Fibroblast of skin of left biceps (primary cell): ENCODE results near the gene SMIM35.

Experiments used
- DNase-seq, 2 experiments: peaks; one replicate each; pipeline ENCODE4 v3.0.0-alpha.2; 2013; ENCODE audit warnings: low read depth in 2 of 2

The SMIM35 gene

DNA sequence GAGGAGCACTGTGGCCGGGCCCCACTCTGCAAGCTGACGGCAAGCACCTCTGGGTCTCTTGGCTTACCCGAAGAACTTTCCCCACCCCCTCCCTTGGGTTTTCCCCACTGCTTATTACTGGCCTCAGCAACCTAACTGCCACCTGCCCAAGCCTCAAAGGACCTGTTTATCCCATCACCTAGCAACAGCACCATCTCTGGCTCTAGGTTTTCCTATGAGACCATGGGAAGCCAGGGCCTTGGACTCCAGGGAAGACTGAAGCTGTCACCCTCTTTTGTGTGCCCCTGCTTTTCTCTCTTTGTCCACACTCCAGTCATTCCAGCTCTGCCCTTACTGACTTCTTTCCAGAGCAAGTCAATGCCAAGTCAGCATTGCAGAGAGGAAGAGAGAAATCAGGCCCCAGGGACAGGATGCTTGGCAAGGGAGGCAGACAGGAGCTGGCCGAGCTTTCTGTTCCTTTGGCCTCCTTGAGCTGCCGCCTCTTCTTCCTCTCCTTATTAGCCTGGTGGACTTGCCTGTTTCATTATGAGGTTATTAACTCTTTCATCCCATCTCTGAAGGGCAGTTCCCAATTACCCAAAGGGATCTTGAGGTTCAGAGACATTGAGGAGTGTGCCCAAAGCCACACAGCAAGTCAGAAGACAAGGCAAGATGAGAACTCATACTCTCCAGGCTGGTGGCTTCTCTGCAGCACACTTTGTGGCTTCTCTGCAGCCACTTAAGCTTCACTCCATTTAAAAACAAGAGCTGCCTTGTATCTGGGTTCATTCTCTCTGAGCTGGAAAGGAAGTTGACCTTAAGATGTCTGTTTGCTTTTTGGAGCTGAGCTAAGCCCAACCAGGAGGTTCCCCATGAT lies at the start of gene SMIM35:
Gene SMIM35, minus strand, starts transcription at position 51 of the 856 bp plus-strand sequence. CDS start 206 bp downstream, outside the sequence.
- no peak for DNase-seq

DNA sequence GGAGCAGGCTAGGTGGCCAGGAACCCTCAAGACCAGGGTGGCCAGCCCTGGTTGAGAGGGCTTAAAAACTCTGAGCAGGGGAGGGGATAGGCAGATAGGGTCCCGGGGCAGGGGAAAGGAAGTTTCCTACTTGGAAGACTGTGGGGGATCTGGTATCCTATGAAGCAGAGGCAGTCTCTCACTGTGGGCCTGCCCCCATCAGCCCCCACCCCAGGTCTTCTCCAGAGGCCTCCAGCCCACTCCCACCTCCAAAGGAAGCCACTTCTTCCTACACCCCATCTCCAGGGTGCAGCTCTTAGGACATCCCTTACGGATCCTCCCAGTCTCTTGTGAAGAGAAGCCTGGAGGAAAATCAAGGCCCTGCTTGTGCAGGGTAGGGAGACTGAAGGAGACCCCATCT lies 49.6 kb upstream of the SMIM35 start:
- DNase-seq = no peak

DNA sequence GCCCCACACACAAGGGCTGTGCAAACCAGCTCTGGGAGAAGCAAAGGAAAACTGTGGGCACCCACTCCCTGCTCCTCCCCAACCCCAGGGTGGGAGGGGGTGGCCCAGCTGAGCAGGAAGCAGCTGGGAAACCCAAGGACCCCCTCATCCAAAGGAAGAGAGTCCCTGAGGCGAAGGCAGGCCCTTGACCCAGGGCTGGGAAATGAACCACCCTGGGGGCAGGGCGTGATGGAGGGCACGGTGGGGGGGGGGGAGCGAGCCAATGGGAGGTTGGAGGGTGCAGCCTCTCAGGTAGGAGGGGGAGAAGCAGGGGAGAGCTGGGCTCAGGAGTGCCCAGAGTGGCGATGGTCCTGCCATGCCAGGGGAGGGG lies 49.0 kb upstream of the SMIM35 start:
- no peak for DNase-seq

DNA sequence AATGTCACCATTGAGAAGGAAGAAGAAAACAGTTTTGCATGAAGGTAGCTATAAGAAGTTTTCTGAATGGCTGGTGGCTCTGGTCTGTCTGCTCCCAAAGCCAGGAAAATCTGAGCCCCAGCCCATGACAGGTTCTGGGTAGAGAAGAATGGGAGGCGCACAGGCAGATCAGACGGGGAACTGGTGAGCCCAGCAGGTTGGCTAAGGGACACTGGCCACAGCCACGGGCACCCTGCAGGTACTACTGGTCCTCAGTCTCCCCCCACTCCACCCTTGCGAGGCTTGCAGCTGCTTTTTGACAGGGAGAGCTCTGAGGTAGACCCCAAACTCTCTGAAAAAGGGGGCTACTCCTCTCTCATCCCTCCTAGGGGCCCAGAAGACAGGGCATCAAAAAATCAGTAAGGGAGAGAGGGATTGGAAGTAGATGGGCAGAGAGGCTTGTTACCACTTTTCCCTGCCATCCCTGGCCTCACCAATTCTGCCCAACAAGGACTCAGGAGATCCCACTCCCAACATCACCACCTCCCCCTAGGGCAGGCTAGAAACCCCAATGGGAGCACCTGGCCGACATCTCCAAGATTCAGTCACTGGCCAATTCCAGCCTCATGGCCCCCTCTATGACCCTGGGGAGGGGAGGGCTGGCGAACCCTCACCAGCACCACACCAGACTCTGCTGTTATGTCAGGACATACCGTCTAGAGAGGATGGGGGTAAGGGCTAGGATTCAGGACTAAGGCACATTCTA lies 48.5 kb upstream of the SMIM35 start:
- DNase-seq = no peak

DNA sequence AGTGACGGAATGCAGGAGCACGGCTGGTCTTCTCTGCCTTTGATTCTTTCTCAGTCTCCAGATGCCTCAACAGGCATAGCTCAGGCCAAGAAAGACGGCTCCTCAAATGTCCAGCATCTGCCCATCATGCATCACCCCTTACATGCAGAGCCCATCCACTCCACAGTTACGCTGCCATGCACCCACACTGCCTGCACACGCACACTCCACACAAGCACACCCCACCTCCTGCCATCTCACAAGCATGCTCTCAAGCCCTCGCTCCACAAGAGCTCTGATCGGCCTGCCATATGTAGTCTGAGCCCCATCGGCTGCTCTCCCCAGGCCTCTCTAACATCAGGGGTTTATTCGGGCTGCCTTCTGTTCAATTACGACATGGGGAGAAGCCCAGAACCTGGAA lies 47.1 kb upstream of the SMIM35 start:
- DNase-seq = no peak

DNA sequence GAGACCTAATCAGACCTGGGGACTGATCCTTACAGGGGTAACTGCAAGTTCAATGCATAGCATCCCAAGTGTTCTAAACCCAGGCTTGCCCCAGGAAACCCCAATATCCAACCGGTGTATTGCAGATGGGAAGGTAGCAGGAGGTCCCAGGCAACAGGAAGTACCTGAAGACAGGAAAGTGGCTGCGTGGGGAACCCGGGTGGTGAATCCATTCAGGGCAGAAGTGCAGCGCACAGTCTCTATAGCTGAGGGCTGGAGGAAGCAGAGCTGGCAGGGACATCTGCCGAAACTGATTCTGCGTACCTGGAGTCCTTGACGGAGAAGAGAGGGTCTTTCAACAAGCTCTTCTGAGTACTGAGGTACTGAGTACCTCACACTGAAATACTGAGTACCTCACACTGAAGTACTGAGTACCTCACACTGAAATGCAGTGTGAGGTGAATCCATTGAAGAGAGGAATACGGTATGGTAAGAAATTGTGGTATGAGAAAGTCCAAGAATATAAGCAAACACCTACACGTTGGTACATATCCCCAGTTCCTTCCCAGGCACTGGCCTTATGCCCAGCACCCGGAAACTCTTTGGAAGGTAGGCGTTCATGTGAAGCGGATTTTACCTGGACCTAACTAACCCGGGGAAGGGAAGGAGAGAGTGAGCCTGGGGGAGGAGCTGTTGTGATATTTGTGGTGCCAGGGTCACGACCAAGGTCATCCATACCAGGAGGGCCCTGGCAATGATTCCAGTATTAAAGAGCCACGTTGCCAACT lies 45.8 kb upstream of the SMIM35 start:
- no peak for DNase-seq

DNA sequence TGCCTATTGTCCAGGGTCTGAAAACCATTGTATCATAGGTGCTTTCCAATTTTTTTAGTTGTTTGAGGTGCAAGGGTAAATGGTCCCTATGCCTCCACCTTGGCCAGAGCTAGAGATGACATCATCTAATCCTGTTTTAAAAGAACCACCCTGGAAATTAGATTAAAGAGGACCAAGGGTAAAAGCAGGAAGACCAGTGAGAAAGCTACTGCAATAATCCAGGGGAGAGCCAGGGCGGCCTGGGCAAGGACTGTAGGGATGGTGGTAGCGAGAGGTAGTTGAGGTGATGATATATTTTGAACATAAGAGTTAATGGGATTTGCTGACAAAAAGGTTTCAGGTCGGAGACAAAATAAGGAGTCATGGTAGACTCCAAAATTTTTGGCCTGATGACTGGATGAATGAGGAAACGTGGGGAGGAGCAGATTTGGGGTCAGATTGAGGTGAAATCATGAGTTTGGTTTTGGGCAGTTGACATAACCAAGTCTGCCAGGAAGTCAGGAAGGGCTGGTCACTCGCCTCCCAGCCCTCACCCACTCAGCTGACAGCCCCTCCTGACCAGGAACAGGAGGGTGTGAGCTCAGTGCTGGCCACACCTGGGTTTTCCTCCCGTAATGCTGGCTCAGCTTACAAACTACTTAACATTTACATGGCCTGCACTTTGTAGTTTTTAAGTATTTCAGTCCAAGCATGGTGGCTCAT lies 42.9 kb upstream of the SMIM35 start:
- no peak for DNase-seq

DNA sequence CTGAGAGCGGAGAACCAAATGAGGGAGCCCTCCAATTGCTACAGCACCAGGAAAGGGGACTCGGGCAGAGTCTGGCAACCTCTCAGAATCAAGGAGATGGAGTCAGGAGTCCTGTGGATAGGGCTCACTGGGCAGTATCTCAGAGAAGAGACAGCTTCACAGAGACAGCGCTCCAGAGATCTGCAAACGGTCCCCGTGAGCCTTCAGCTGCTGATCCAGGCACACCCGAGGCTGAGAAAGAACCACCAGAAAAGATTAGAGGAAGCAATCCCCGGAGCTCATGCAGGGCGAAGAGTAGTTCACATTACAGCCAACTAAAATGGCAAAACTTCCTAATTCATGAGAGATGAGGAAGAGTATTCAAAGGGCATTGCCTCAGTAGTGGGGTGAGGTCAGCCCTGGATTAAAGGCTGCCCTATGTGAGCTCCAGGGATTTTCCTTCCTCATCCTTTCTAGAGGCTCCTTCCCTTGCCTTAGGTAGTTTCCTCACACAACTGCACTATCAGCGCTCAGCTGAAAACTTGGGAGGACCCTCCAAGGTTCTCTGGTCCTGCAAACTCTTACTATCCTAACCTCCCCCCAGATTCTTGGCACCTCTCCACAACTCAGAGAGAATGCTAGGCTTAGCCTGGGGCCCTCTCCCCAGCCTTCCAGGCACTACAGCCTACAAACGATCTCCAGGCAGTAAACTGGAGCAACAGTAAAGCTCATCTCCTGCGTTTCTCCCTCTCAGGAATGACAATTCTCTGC lies 42.1 kb upstream of the SMIM35 start:
- DNase-seq = no peak

DNA sequence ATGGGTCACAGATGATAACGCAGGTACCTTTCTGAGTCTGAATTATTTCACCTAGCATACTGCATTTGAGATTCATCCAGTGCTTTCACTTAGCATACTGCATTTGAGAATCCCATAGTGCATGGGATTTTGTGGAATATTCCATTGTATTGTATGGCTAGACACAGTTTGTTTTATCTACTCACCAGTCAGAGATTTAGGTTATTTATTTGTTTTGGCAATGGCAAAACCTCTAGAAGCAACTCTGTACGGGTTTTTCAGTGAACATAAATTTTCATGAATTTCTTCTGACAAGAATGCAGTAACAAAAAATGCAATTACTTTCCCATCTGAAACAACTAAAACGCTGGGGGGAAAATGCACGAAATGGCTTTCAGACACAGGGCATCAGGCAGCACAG lies 41.5 kb upstream of the SMIM35 start:
- no peak for DNase-seq

DNA sequence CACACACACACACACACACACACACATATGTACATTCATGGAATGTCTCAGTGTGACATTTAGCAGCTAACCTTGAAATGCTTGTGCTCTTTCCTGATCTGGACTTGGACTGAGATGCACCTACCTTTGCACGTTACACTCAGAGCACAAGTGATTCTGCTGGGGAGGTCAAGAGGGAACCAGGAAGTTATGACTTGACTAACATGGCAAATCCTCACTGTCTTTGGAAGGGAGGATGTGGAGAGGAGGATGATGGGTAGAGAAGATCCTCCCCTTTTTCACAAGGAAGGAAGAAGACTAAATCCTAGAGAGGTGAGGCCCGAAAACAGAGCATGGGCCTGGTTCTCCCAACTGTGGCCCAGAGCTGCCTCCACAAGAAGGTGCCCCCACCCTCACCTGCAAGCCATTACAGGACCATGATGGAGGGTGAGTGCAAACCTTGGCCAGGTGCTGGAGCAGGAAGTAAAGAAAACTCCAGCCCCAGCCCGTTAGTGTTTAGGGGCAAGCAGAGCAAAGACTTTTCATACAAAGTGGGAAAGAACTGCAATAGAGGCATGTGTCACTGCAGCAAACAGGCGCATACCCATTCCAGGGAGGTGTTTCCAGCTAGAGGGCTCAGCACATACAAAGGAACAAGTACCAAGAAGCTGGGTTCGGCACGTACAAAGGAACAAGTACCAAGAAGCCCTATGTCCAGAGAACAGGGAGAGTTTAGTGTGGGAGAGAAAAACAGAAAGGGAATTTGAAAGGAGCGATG lies 39.5 kb upstream of the SMIM35 start:
- DNase-seq = no peak

DNA sequence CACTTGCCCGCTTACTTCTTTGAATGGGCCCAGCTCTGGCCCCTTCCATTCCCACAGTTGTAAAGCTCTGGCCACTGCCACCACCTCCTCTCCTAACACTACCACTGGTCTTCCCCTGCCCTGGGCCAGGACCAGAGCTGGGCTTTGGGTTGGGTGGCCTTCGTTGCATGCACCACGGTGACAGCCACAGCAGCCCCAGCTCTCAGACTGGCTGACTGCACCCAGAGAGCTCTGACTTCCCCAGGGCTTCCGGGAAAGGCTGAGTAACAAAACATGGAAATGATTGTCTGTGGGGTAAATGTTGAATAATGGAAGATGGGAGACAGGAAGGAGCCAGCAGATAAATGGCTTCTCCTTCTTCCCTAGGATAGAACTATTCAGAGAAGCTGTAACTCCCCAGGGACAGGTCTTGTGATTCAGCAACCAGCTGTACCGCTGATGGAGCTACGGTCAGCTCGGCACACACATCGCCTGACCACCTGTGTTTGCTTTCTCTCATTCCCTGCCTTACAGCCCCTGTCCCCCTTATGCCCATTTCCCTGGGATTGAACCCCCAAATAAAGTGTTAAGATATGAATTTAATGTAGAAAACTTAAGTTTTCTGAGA lies 38.3 kb upstream of the SMIM35 start:
- DNase-seq = no peak

DNA sequence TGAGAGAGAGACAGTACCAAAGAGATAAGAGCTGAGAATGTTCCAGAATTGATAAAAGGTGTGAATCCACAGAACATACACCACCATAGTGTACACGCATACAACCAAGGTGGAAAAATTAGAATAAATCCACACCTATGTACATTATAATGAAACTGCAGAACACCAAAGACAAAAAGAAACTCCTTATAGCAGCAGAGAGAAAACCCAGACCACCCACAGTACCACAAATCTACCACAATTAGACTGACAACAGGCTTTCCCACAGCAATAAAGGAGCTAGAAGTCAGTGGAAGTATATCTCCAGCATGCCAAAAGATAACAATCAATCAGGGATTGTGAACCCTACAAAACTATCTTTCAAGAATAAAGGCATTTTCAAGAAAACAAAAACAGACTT lies 34.0 kb upstream of the SMIM35 start:
- DNase-seq = no peak

DNA sequence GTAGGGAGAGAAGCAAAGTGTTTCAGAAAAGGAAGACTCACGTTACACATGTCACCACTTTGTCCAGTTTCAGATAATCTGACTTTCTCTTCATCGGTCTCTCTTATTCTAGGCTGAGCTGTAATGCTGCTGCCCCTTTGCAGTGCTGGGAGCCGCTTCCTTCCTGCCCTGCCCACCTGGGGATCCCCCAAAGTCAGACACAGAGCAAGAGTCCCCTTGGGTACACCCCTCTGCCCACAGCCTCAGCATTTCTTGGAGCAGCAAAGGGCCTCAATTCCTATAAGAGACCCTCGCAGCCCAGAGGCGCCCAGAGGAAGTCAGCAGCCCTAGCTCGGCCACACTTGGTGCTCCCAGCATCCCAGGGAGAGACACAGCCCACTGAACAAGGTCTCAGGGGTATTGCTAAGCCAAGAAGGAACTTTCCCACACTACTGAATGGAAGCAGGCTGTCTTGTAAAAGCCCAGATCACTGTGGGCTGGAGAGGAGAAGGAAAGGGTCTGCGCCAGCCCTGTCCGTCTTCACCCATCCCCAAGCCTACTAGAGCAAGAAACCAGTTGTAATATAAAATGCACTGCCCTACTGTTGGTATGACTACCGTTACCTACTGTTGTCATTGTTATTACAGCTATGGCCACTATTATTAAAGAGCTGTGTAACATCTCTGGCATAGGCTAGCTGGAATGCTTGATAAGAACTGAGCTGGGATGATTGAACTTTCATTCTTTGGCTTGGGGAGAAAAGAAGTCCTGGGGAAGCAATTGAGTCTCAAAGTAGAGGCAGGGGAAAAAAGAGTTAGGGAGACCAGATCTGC lies 31.2 kb upstream of the SMIM35 start:
- DNase-seq = no peak

DNA sequence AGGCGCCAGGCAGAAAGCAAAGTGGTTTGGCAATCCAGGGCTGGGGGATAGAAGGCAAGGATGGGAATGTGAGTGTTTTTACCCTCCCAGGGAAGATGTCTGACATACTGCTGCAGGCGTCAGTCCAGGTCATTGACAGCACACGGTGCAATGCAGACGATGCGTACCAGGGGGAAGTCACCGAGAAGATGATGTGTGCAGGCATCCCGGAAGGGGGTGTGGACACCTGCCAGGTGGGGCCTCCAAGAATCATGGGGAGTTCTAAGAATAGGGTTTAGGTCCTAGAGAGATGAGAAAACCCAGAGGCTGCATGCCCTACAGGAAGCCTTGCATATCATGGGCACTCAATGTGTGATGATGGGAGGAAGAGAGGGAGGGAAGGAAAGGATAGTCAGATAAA lies 28.3 kb upstream of the SMIM35 start:
- no peak for DNase-seq

DNA sequence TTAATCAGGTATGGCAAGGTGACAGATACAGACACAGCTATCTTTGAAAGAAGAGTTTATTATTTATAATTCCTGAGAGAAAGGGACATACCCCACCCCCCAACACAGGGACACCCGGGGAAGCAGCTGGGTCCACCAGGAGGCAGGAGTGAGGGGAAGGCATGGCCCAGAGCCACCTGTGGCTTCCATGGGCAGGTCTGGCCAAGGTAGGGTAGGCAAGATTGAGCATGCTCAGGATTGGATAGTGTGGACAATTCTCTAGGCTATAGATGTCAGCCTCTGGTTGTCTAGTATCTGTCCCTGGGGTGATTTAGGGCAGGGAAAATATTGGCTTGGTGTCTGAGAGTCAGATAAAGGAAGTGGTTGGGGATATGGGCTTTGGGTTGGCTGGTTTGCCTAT lies 27.5 kb upstream of the SMIM35 start:
- DNase-seq = no peak

DNA sequence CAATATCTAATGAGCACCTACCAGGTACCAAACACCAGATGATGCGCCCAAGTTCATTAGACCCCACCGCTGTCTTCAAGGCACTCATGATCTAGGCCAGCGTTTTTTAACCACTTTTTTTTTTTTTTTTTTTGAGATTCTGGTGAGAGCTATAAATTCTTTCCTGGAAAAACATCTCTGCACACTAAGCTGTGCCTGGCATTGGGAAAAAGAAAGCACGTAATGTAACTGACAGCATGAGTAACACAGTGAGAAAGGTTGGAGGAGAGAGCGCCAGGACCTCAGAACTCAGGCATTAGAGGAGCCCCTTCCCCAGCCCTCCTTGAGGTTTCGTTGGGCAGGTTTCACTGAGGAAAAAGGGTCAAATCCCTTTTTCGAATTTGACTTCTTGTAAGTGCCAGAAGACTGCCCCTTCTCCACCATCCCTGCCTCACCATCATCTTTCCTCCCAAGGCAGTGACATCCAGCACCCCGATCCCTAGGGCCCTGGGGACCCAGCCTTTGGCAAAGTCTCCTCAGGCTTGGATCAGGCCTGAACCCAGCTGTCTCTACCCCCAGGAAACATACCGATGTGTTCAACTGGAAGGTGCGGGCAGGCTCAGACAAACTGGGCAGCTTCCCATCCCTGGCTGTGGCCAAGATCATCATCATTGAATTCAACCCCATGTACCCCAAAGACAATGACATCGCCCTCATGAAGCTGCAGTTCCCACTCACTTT lies 26.1 kb upstream of the SMIM35 start:
- DNase-seq = no peak

DNA sequence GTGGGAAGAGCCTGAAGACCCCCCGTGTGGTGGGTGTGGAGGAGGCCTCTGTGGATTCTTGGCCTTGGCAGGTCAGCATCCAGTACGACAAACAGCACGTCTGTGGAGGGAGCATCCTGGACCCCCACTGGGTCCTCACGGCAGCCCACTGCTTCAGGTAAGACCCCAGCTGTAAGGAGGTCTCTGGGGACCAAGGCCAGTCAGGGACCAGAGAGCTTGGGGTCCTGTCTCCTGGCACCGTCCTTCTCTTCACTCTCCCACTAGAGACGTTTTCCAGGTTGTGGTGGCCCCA lies 24.9 kb upstream of the SMIM35 start:
- DNase-seq = no peak

DNA sequence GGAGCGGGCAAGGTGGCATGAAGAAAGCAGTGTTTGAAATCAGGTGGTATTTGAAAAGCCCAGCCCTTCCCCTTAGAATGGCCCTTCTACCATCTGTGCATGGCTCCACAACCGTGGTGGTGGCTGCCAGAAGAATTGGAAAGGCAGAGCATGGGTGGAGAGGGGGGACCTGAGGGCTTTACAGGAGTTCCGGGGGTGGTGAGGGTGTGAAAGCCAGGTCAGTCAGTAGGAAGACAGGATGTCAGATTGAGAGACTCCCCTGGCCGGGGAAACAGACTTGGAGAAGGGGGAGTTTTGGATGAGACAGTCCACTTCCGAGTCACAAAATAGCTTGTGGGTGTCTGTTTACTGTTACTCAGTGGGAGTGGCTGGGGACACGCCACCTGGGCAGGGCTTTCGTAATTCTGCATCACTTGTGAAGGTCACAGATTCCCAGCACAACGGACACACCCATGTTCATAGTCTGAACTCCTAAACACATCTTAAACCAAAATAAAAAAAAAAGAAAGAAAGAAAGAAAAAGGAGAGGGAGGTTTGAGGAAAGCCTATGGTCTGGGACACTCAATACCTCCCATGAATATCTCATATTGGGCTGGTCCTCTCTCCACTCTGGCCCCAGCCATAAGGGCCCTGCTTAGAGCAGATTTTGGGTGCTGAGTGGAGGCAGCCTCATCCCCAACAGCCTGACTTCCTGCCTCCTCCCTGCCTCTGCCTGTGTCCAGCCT lies 24.4 kb upstream of the SMIM35 start:
- no peak for DNase-seq
